ENCODE measurements around the gene KLC1.

The KLC1 gene

DNA sequence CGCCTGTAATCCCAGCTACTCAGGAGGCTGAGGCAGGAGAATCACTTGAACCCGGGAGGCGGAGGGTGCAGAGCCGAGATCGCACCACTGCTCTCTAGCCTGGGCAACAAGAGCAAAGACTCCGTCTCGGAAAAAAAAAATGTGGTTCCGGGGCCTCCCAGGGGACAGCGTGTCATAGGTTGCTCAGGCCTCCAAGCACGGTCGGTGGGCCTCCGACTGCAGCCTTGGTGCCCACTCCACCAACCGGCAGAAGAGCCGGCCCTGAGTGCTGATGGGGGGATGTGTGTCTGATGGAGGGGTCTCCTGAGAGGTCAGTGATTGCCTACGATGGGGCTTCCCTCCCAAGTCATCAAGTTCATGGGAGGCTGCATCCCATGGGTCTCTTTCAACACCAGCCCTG, 102.5 kb downstream of the KLC1 start:
- TF ChIP-seq, protein P1, sequence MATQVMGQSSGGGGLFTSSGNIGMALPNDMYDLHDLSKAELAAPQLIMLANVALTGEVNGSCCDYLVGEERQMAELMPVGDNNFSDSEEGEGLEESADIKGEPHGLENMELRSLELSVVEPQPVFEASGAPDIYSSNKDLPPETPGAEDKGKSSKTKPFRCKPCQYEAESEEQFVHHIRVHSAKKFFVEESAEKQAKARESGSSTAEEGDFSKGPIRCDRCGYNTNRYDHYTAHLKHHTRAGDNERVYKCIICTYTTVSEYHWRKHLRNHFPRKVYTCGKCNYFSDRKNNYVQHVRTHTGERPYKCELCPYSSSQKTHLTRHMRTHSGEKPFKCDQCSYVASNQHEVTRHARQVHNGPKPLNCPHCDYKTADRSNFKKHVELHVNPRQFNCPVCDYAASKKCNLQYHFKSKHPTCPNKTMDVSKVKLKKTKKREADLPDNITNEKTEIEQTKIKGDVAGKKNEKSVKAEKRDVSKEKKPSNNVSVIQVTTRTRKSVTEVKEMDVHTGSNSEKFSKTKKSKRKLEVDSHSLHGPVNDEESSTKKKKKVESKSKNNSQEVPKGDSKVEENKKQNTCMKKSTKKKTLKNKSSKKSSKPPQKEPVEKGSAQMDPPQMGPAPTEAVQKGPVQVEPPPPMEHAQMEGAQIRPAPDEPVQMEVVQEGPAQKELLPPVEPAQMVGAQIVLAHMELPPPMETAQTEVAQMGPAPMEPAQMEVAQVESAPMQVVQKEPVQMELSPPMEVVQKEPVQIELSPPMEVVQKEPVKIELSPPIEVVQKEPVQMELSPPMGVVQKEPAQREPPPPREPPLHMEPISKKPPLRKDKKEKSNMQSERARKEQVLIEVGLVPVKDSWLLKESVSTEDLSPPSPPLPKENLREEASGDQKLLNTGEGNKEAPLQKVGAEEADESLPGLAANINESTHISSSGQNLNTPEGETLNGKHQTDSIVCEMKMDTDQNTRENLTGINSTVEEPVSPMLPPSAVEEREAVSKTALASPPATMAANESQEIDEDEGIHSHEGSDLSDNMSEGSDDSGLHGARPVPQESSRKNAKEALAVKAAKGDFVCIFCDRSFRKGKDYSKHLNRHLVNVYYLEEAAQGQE (IDR thresholded peaks at IDR 0.05; ENCODE audit: low read depth), result no peak
- TF ChIP-seq TCF12 (IDR thresholded peaks at IDR 0.05; ENCODE audit: low read depth) (no peak), CREB1 (IDR thresholded peaks at IDR 0.05; ENCODE audit: low read depth) (no peak), CEBPB (IDR thresholded peaks at IDR 0.05) (no peak), TAF1 (IDR thresholded peaks at IDR 0.05; ENCODE audit: low read depth) (no peak), TEAD4 (IDR thresholded peaks at IDR 0.05) (no peak), YY1 (IDR thresholded peaks at IDR 0.05; ENCODE audit: low read depth) (no peak), RAD21 (IDR thresholded peaks at IDR 0.05; ENCODE audit: low read depth) (no peak), NFIC (IDR thresholded peaks at IDR 0.05) (no peak), FOXM1 (IDR thresholded peaks at IDR 0.05; ENCODE audit: borderline replicate concordance, low read depth) (no peak), EP300 (IDR thresholded peaks at IDR 0.05; ENCODE audit: borderline replicate concordance) (no peak), ZBTB7A (IDR thresholded peaks at IDR 0.05; ENCODE audit: low read depth) (no peak), EGR1 (IDR thresholded peaks at IDR 0.05) (no peak)
- TF ChIP-seq, protein P2, sequence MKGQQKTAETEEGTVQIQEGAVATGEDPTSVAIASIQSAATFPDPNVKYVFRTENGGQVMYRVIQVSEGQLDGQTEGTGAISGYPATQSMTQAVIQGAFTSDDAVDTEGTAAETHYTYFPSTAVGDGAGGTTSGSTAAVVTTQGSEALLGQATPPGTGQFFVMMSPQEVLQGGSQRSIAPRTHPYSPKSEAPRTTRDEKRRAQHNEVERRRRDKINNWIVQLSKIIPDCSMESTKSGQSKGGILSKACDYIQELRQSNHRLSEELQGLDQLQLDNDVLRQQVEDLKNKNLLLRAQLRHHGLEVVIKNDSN (IDR thresholded peaks at IDR 0.05), result no peak
- TF ChIP-seq, protein P3, sequence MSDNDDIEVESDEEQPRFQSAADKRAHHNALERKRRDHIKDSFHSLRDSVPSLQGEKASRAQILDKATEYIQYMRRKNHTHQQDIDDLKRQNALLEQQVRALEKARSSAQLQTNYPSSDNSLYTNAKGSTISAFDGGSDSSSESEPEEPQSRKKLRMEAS (IDR thresholded peaks at IDR 0.05), result no peak

DNA sequence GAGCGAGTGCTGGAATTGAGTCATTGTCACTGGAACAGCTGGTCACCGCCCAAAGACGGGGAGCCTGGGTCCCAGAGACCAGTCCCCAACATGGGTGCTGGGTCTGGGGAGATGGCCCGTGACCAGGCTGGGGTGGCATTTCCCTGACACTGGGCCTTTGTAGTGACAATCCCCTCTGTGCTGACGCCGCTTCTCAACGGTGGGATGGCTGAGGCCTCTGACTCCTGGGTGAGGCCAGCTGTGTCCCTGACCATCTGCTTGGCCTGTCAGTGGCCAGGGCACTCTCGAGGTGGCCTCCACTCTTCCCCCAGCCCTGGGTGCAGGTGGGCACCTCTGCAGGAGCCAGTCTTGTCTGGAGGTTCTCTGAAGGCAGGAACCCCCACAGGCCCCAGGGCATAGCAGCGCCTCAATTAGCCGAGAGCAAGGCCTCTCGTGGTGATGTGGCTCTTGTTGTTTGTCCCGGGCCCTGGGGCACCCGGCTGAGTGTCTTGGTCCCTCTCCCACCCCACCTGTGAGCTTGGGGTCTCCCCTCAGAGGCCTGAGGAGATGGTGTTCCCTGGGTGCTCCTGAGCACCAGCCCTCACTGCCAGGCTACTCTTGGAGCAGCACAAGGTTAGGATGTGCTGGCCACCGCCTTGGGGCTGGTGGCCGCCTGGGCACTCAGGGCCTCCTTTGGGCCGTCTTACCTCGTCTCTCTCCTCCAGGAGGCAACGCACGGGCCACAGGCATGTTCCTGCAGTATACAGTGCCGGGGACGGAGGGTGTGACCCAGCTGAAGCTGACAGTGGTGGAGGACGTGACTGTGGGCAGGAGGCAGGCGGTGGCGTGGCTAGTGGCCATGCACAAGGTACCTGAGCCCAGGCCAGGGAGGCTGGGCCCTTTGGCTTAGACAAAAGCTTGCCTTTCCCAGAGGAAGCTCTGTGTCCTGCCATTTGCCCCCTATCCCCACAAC, 103.2 kb downstream of the KLC1 start:
- TF ChIP-seq CEBPB (IDR thresholded peaks at IDR 0.05), result no peak
- TF ChIP-seq EGR1 (IDR thresholded peaks at IDR 0.05), result no peak
- TF ChIP-seq FOXM1 (IDR thresholded peaks at IDR 0.05; ENCODE audit: borderline replicate concordance, low read depth), result no peak
- TF ChIP-seq CREB1 (IDR thresholded peaks at IDR 0.05; ENCODE audit: low read depth), result no peak

DNA sequence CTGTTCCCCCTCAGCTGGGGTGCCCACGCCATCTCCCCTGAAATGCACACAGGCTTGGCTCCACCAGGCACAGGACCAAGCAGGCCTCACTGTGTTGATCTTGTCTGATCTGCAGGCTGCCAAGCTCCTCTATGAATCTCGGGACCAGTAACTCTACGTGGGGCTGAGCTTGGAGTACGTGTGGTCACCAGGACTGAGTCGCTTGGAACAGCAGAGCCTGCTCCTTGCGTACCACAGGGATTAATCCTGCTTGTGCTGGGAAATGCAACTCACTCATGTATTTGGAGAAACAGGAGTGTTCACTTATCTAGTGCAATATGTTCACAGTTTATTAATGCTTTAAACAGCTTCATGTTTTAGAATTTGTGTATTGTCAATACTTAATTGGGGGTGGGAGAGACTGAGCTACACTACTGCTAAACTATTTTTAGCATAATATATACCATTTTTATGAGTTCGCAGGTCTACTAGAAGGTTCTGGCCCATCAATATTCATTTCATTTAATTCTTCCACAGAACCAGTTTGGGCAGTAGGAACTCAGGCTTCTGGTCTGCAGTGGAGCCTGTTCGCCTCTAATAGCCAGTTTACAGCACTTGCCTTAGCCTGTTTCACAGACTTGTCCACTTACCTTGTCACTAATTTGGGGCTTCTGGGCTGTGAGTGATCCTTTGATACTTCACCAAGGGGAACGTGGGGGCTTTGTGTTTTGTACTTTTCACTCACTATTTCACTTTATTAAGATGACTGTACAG, 104.0 kb downstream of the KLC1 start:
- no peak for TF ChIP-seq TAF1 (IDR thresholded peaks at IDR 0.05; ENCODE audit: low read depth)
- TF ChIP-seq CEBPB (IDR thresholded peaks at IDR 0.05), result no peak
- no peak for TF ChIP-seq FOXM1 (IDR thresholded peaks at IDR 0.05; ENCODE audit: borderline replicate concordance, low read depth)
- no peak for TF ChIP-seq EP300 (IDR thresholded peaks at IDR 0.05; ENCODE audit: borderline replicate concordance)
- TF ChIP-seq NFIC (IDR thresholded peaks at IDR 0.05), result no peak
- no peak for TF ChIP-seq YY1 (IDR thresholded peaks at IDR 0.05; ENCODE audit: low read depth)
- TF ChIP-seq ZBTB7A (IDR thresholded peaks at IDR 0.05; ENCODE audit: low read depth), result no peak
- TF ChIP-seq, protein P2 (IDR thresholded peaks at IDR 0.05), result no peak
- TF ChIP-seq EGR1 (IDR thresholded peaks at IDR 0.05), result no peak
- TF ChIP-seq RAD21 (IDR thresholded peaks at IDR 0.05; ENCODE audit: low read depth), result no peak
- TF ChIP-seq TEAD4 (IDR thresholded peaks at IDR 0.05), result no peak
- TF ChIP-seq, protein P3 (IDR thresholded peaks at IDR 0.05), result no peak
- TF ChIP-seq CREB1 (IDR thresholded peaks at IDR 0.05; ENCODE audit: low read depth), result no peak
- TF ChIP-seq, protein P1 (IDR thresholded peaks at IDR 0.05; ENCODE audit: low read depth), result no peak
- TF ChIP-seq TCF12 (IDR thresholded peaks at IDR 0.05; ENCODE audit: low read depth), result no peak

DNA sequence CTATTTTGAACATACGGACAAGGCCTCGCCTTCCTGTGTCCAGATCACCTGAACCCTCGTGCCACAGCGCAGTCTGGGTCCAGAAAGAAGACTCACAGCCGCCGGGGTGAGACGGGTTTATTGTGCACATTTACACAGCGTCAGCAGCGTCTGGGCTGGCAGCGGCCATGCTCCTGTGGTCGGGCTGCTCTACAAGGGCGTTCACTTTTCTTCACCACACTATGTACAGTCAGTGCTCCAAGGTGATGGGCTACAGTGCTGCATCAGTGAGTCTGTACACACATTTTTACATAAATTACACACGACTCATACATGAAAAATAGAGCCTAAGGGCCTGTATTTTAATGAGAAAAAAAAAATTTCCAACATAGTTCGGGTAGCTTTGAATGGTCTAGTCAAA, 104.6 kb downstream of the KLC1 start:
- TF ChIP-seq, protein P2 (IDR thresholded peaks at IDR 0.05), result no peak
- TF ChIP-seq TEAD4 (IDR thresholded peaks at IDR 0.05) (no peak), CEBPB (IDR thresholded peaks at IDR 0.05) (no peak), NFIC (IDR thresholded peaks at IDR 0.05) (no peak), ZBTB7A (IDR thresholded peaks at IDR 0.05; ENCODE audit: low read depth) (no peak), EGR1 (IDR thresholded peaks at IDR 0.05) (no peak), FOXM1 (IDR thresholded peaks at IDR 0.05; ENCODE audit: borderline replicate concordance, low read depth) (no peak), TCF12 (IDR thresholded peaks at IDR 0.05; ENCODE audit: low read depth) (no peak), CREB1 (IDR thresholded peaks at IDR 0.05; ENCODE audit: low read depth) (no peak), TAF1 (IDR thresholded peaks at IDR 0.05; ENCODE audit: low read depth) (no peak), EP300 (IDR thresholded peaks at IDR 0.05; ENCODE audit: borderline replicate concordance) (no peak), YY1 (IDR thresholded peaks at IDR 0.05; ENCODE audit: low read depth) (no peak), RAD21 (IDR thresholded peaks at IDR 0.05; ENCODE audit: low read depth) (no peak)
- TF ChIP-seq, protein P3 (IDR thresholded peaks at IDR 0.05), result no peak
- TF ChIP-seq, protein P1 (IDR thresholded peaks at IDR 0.05; ENCODE audit: low read depth), result no peak
